ENCODE measurements around the gene DSP. TPM values are rescaled to one million over a fixed set of nuclear protein-coding genes. Genes with fewer than 3 reads are reported as not detected.
A peak's percentile ranks its signal among the peaks of the same experiment; 100 is the strongest.

The DSP gene
- total and polyA plus RNA-seq, 2 donors from 2014 or later, result 14.7 to 96.2 TPM

- Histone ChIP-seq H3K27me3 (ENCODE audit: control insufficient read depth, insufficient read depth, low read length) (no peaks in the 10 kb centered on the region), H3K4me3 (ENCODE audit: low read length in 3 of 3) (no peak overlapping the region), H3K27ac (ENCODE audit: low read depth in 2 of 2, low read length in 2 of 2) (no peak overlapping the region), H3K9me3 (ENCODE audit: control insufficient read depth in 2 of 3, insufficient read depth in 1 of 3, low read length in 3 of 3) (no peaks in the 10 kb centered on the region), H3K4me1 (ENCODE audit: control insufficient read depth in 2 of 3, insufficient read depth in 2 of 3, low read depth in 1 of 3, low read length in 3 of 3) (no peaks in the 10 kb centered on the region), H3K36me3 (ENCODE audit: control insufficient read depth in 2 of 3, insufficient read depth in 3 of 3, low read length in 3 of 3) (no peaks in the 10 kb centered on the region), H3K9ac (ENCODE audit: low read length in 3 of 3) (no peak overlapping the region)
- no peak for TF ChIP-seq CTCF (IDR thresholded peaks at IDR 0.05; ENCODE audit: borderline replicate concordance, extremely low read depth, insufficient read depth)
- intact Hi-C loops (cut with DNase I), result no loop called here
- no peak for DNase-seq
- FAIRE-seq, result no peak
These were observed 7.3 kb upstream of the DSP start for GRCh38 chr6:7534192-7534591.

- Histone ChIP-seq H3K27ac (ENCODE audit: low read depth in 2 of 2, low read length in 2 of 2) (no peak overlapping the region), H3K9me3 (ENCODE audit: control insufficient read depth in 2 of 3, insufficient read depth in 1 of 3, low read length in 3 of 3) (no peaks in the 10 kb centered on the region), H3K36me3 (ENCODE audit: control insufficient read depth in 2 of 3, insufficient read depth in 3 of 3, low read length in 3 of 3) (no peaks in the 10 kb centered on the region), H3K27me3 (ENCODE audit: control insufficient read depth, insufficient read depth, low read length) (peaks cover 4% of the 10 kb centered on the region), H3K4me3 (ENCODE audit: low read length in 3 of 3) (no peak overlapping the region), H3K9ac (ENCODE audit: low read length in 3 of 3) (no peak overlapping the region), H3K4me1 (ENCODE audit: control insufficient read depth in 2 of 3, insufficient read depth in 2 of 3, low read depth in 1 of 3, low read length in 3 of 3) (no peaks in the 10 kb centered on the region)
- intact Hi-C loops (cut with DNase I), result no loop called here
- DNase-seq (no peak), FAIRE-seq (no peak)
- TF ChIP-seq CTCF (IDR thresholded peaks at IDR 0.05; ENCODE audit: borderline replicate concordance, extremely low read depth, insufficient read depth), result no peak
These were observed 6.0 kb upstream of the DSP start for GRCh38 chr6:7535498-7535897.

- DNase-seq (peak in 2 of 5 donors; percentile 42 to 47), FAIRE-seq (no peak)
- Histone ChIP-seq H3K36me3 (ENCODE audit: control insufficient read depth in 2 of 3, insufficient read depth in 3 of 3, low read length in 3 of 3) (no peaks in the 10 kb centered on the region), H3K27ac (ENCODE audit: low read depth in 2 of 2, low read length in 2 of 2) (no peak overlapping the region), H3K9me3 (ENCODE audit: control insufficient read depth in 2 of 3, insufficient read depth in 1 of 3, low read length in 3 of 3) (no peaks in the 10 kb centered on the region), H3K4me3 (ENCODE audit: low read length in 3 of 3) (no peak overlapping the region), H3K4me1 (ENCODE audit: control insufficient read depth in 2 of 3, insufficient read depth in 2 of 3, low read depth in 1 of 3, low read length in 3 of 3) (no peaks in the 10 kb centered on the region), H3K9ac (ENCODE audit: low read length in 3 of 3) (no peak overlapping the region), H3K27me3 (ENCODE audit: control insufficient read depth, insufficient read depth, low read length) (peaks cover 4% of the 10 kb centered on the region)
- no peak for TF ChIP-seq CTCF (IDR thresholded peaks at IDR 0.05; ENCODE audit: borderline replicate concordance, extremely low read depth, insufficient read depth)
- intact Hi-C loops (cut with DNase I), result no loop called here
These were observed 3.8 kb upstream of the DSP start for GRCh38 chr6:7537565-7538174.

GRCh38 chr6:7538484-7538883 is 3.0 kb upstream of the DSP start:
- Histone ChIP-seq H3K27me3 (ENCODE audit: control insufficient read depth, insufficient read depth, low read length) (peaks cover 4% of the 10 kb centered on the region), H3K27ac (ENCODE audit: low read depth in 2 of 2, low read length in 2 of 2) (no peak overlapping the region), H3K36me3 (ENCODE audit: control insufficient read depth in 2 of 3, insufficient read depth in 3 of 3, low read length in 3 of 3) (no peaks in the 10 kb centered on the region), H3K4me3 (ENCODE audit: low read length in 3 of 3) (no peak overlapping the region), H3K9me3 (ENCODE audit: control insufficient read depth in 2 of 3, insufficient read depth in 1 of 3, low read length in 3 of 3) (no peaks in the 10 kb centered on the region), H3K4me1 (ENCODE audit: control insufficient read depth in 2 of 3, insufficient read depth in 2 of 3, low read depth in 1 of 3, low read length in 3 of 3) (no peaks in the 10 kb centered on the region), H3K9ac (ENCODE audit: low read length in 3 of 3) (no peak overlapping the region)
- no peak for DNase-seq
- intact Hi-C loops (cut with DNase I), result no loop called here
- no peak for TF ChIP-seq CTCF (IDR thresholded peaks at IDR 0.05; ENCODE audit: borderline replicate concordance, extremely low read depth, insufficient read depth)
- FAIRE-seq, result no peak
